GM12875 (cell line): ENCODE data around the gene EVL.
A peak's percentile ranks its signal among the peaks of the same experiment; 100 is the strongest.

Experiments
- H3K4me3 ChIP-seq: one replicate; pipeline ENCODE4 v1.5.1; 2011; ENCODE audit warnings: low read depth, low read length, control low read depth
- CTCF ChIP-seq: IDR thresholded peaks from 2 replicates; pipeline ENCODE4 v1.5.1; 2011; ENCODE audit warnings: low read depth, mild to moderate bottlenecking, control low read depth, inconsistent platforms, low read length, moderate library complexity, borderline replicate concordance; ENCODE audit not compliant: insufficient read depth

The EVL gene

GRCh38 chr14:100152091-100152490 lies 86.9 kb downstream of the EVL start:
- TF ChIP-seq CTCF = no peak
- H3K4me3 ChIP-seq = no peak overlapping the region

GRCh38 chr14:100153560-100153959 lies 88.3 kb downstream of the EVL start:
- no peak for TF ChIP-seq CTCF
- no peak overlapping the region for H3K4me3 ChIP-seq

GRCh38 chr14:100155049-100155621 lies 89.9 kb downstream of the EVL start:
- peak; percentile 68; the same call in 1 of the 2 replicates for TF ChIP-seq CTCF
- H3K4me3 ChIP-seq = no peak overlapping the region

GRCh38 chr14:100155756-100156616 lies 90.8 kb downstream of the EVL start:
- no peak for TF ChIP-seq CTCF
- no peak overlapping the region for H3K4me3 ChIP-seq

GRCh38 chr14:100156776-100157175 lies 91.6 kb downstream of the EVL start:
- H3K4me3 ChIP-seq = no peak overlapping the region

GRCh38 chr14:100157548-100158232 lies 92.5 kb downstream of the EVL start:
- peak overlapping the region; percentile 10 for H3K4me3 ChIP-seq

More at GRCh38 chr14:100156776-100157175, 91.6 kb downstream of the EVL start:
- TF ChIP-seq CTCF = no peak

GRCh38 chr14:100158566-100159093 lies 93.4 kb downstream of the EVL start:
- H3K4me3 ChIP-seq = peak overlapping the region; percentile 11
- no peak for TF ChIP-seq CTCF
